Measurements from ENCODE around the gene RELB. TPM values are rescaled to one million over a fixed set of nuclear protein-coding genes. Genes with fewer than 3 reads are reported as not detected.

RELB gene
- total and polyA plus RNA-seq, 9 of the 15 experiments (the other 6 are each of a cell fraction or from before 2014, with no cell fraction given) = 0.15 to 1.1 (median 0.28) TPM; not detected in 2

DNA sequence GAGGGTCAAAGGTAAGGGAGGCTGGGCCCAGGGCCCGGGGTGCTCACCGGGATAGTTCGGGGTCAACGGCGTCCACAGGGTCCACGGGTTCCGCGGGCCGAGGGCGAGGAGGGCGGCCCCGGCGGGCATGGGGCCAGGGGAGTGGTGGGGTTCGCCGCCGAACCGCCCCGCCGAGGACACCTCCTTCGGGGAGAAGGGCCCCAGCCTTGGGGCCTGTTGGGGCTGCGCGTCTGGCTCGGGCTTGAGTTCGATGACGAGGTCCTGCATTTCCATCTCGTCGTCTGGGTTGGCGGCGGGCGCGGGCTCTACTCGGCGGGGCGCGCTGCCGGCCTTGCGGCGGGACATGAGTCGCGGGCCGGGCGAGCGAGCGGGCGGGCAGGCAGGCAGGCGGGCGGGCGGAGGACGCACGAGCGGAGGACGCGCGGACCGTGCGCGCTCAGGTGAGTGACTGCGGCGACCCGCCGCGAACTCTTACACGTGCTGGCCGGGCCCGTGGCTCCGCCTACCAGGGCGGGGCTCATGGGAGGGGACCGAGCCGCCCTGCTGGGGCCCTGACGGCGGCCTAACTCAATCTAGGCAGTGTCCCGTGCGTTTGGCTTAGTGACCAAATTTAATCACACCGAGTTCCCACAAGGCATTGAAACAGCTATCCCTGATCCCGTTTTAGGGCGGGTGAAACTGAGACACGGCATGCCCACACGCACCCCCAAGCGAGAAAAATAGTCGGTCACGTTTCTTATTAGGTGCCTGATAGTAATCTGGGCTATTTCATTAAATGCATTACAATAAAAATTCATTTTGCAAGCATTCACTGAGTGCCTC lies 75.0 kb downstream of the RELB start, which contains the start of gene ZNF296 (continued):
- TF ChIP-seq, protein P1, sequence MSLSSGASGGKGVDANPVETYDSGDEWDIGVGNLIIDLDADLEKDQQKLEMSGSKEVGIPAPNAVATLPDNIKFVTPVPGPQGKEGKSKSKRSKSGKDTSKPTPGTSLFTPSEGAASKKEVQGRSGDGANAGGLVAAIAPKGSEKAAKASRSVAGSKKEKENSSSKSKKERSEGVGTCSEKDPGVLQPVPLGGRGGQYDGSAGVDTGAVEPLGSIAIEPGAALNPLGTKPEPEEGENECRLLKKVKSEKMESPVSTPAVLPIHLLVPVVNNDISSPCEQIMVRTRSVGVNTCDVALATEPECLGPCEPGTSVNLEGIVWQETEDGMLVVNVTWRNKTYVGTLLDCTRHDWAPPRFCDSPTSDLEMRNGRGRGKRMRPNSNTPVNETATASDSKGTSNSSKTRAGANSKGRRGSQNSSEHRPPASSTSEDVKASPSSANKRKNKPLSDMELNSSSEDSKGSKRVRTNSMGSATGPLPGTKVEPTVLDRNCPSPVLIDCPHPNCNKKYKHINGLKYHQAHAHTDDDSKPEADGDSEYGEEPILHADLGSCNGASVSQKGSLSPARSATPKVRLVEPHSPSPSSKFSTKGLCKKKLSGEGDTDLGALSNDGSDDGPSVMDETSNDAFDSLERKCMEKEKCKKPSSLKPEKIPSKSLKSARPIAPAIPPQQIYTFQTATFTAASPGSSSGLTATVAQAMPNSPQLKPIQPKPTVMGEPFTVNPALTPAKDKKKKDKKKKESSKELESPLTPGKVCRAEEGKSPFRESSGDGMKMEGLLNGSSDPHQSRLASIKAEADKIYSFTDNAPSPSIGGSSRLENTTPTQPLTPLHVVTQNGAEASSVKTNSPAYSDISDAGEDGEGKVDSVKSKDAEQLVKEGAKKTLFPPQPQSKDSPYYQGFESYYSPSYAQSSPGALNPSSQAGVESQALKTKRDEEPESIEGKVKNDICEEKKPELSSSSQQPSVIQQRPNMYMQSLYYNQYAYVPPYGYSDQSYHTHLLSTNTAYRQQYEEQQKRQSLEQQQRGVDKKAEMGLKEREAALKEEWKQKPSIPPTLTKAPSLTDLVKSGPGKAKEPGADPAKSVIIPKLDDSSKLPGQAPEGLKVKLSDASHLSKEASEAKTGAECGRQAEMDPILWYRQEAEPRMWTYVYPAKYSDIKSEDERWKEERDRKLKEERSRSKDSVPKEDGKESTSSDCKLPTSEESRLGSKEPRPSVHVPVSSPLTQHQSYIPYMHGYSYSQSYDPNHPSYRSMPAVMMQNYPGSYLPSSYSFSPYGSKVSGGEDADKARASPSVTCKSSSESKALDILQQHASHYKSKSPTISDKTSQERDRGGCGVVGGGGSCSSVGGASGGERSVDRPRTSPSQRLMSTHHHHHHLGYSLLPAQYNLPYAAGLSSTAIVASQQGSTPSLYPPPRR (CRISPR knock-in tag; IDR thresholded peaks at IDR 0.05; ENCODE audit: borderline replicate concordance) = peak; percentile 66; the same call in 1 of the 2 replicates
- TF ChIP-seq PHF8 (IDR thresholded peaks at IDR 0.05; ENCODE audit: borderline replicate concordance, low read length) (peak; percentile 61; the same call in 1 of the 2 replicates), NR1H2 (CRISPR knock-in tag; IDR thresholded peaks at IDR 0.05) (no peak), RBM14 (IDR thresholded peaks at IDR 0.05; ENCODE audit: borderline replicate concordance, insufficient read depth, low read depth, low read length) (no peak), EGR1 (conservative IDR thresholded peaks at IDR 0.05) (no peak), MBD2 (IDR thresholded peaks at IDR 0.05; ENCODE audit: borderline replicate concordance, low read depth) (no peak), SIX5 (IDR thresholded peaks at IDR 0.05; ENCODE audit: borderline replicate concordance in 1 of 2, insufficient read depth in 1 of 2, low read depth in 1 of 2, low read length in 2 of 2) (no peak), ZNF507 (tag; conservative IDR thresholded peaks at IDR 0.05) (no peak), ZEB2 (IDR thresholded peaks at IDR 0.05) (peak; percentile 37; the same call in 1 of the 2 replicates), MYC (IDR thresholded peaks at IDR 0.05; ENCODE audit: low read depth, low read length) (peak; percentile 94), MYC (CRISPR knock-in tag; IDR thresholded peaks at IDR 0.05; ENCODE audit: borderline replicate concordance, low read depth) (0 out of 2 replicates have a peak, but pooled peaks have one; percentile 2), MEF2D (tag; conservative IDR thresholded peaks at IDR 0.05; ENCODE audit: low read depth) (no peak), RBM34 (IDR thresholded peaks at IDR 0.05; ENCODE audit: borderline replicate concordance, insufficient read depth, low read length) (no peak), TBL1XR1 (IDR thresholded peaks at IDR 0.05; ENCODE audit: low read length in 2 of 2) (peak in 1 of 2 experiments; percentile 9; a peak in 2 of 4 replicates), ZNF212 (CRISPR knock-in tag; IDR thresholded peaks at IDR 0.05) (no peak), RCOR1 (IDR thresholded peaks at IDR 0.05; ENCODE audit: borderline replicate concordance in 1 of 2, low read depth in 2 of 2, low read length in 2 of 2) (peak in 1 of 2 experiments; percentile 72; a peak in 2 of 4 replicates)
- TF ChIP-seq, protein P2, sequence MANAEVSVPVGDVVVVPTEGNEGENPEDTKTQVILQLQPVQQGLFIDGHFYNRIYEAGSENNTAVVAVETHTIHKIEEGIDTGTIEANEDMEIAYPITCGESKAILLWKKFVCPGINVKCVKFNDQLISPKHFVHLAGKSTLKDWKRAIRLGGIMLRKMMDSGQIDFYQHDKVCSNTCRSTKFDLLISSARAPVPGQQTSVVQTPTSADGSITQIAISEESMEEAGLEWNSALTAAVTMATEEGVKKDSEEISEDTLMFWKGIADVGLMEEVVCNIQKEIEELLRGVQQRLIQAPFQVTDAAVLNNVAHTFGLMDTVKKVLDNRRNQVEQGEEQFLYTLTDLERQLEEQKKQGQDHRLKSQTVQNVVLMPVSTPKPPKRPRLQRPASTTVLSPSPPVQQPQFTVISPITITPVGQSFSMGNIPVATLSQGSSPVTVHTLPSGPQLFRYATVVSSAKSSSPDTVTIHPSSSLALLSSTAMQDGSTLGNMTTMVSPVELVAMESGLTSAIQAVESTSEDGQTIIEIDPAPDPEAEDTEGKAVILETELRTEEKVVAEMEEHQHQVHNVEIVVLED (CRISPR knock-in tag; IDR thresholded peaks at IDR 0.05) = peak; percentile 52; the same call in 1 of the 2 replicates

Measured in K562 (cell line).